ENCODE data around the gene ZNF557.
"Not testable (repeated sequence)": the region's sequence is repeated elsewhere in the genome, so short reads cannot be mapped to it uniquely, and the experiment has no call there.

ZNF557 gene

DNA sequence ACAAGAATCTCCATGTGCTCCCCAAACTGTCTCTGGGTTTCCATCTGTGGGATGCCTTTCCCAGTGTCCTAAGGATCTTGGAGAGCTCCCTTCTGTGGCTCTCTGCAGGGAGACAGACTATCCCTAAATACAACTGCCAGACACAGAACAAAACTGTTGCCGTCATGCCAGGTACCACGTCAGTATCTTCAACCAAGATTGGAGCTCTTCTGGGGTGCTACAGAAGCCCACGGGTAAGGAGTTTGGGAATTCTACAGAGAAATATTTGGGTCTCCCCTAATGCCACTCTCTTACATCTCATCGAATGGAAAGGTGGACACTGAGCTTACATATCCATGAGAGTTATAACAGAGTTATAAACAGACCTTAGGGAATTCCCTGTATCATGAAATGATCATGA is 6.2 kb upstream of the ZNF557 start:
- TF ChIP-seq PAX5 (IDR thresholded peaks at IDR 0.05; ENCODE audit: insufficient read depth, low read length, severe bottlenecking), result no peak
- no peak for TF ChIP-seq SPI1 (IDR thresholded peaks at IDR 0.05; ENCODE audit: low read depth, low read length)
- no peak for TF ChIP-seq POLR2AphosphoS5 (IDR thresholded peaks at IDR 0.05; ENCODE audit: low read depth, low read length)
- no peak for TF ChIP-seq TAF1 (IDR thresholded peaks at IDR 0.05; ENCODE audit: low read depth, low read length)
- no peak for TF ChIP-seq POU2F2 (IDR thresholded peaks at IDR 0.05; ENCODE audit: low read depth, low read length)
- TF ChIP-seq POLR2A (IDR thresholded peaks at IDR 0.05; ENCODE audit: low read depth, low read length), result no peak
- DNase-seq (ENCODE audit: insufficient read length, low spot score) (no peak), FAIRE-seq (no peak)

DNA sequence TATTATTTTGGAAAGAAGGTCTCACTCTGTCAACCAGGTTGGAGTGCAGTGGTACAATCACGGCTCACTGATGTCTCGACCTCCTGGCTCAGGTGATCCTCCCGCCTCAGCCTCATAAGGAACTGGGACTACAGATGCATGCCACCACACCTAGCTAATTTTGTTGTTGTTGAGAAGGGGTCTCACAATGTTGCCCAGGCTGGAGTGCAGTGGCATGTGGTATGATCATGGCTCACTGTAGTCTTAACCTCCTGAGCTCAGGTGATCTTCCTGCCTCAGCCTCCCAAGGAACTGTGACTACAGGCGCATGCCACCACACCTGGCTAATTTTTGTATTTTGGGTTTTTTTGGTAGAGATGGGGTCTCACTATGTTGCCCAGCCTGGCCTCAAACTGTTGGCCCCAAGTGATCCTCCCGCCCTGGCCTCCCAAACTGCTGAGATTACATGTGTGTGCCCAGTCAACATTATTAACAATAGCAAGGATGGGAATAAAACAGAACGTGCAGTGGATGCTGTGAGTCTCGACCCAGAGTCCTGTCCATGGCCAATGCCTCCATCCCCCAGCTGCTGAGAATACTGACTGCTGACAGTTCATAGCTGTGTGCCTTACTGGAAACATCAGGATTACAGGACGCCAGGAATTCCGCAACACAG is 5.6 kb upstream of the ZNF557 start:
- FAIRE-seq (no peak), DNase-seq (ENCODE audit: insufficient read length, low spot score) (no peak)
- TF ChIP-seq POU2F2 (IDR thresholded peaks at IDR 0.05; ENCODE audit: low read depth, low read length), result no peak
- TF ChIP-seq SPI1 (IDR thresholded peaks at IDR 0.05; ENCODE audit: low read depth, low read length), result no peak
- no peak for TF ChIP-seq POLR2A (IDR thresholded peaks at IDR 0.05; ENCODE audit: low read depth, low read length)
- no peak for TF ChIP-seq TAF1 (IDR thresholded peaks at IDR 0.05; ENCODE audit: low read depth, low read length)
- no peak for TF ChIP-seq PAX5 (IDR thresholded peaks at IDR 0.05; ENCODE audit: insufficient read depth, low read length, severe bottlenecking)
- no peak for TF ChIP-seq POLR2AphosphoS5 (IDR thresholded peaks at IDR 0.05; ENCODE audit: low read depth, low read length)

DNA sequence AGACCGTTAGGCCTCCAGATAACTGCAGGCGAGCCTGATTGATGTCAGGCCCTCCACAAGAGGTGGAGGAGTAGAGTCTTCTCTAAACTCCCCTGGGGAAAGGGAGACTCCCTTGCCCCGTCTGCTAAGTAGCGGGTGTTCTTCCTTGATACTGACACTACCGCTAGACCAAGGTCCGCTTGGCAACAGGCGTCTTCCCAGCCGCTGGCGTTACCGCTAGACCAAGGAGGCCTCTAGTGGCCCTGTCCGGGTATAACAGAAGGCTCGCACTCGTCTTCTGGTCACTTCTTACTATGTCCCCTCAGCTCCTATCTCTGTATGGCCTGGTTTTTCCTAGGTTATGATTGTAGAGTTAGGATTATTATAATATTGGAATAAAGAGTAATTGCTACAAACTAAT is 2.4 kb upstream of the ZNF557 start:
- DNase-seq (ENCODE audit: insufficient read length, low spot score); FAIRE-seq: not testable (repeated sequence)

DNA sequence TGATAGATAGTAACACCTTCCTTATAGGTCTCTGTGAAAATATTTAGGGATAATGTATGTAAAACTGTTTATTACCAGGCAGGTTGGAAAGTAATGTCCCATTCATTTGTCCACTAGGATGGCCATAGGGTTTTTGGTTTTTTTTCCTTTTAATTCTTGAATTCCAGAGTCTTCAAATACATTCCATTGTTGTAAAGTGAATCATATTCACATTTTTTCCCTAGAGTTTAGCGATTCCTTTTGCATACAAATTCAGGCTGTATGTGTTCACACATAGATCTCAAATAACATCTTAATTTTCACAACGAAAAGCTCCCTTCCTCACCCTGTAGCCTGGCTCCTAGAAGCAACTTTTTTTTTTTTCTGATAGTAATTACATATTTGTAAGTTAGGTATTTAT is 1.8 kb upstream of the ZNF557 start:
- TF ChIP-seq POLR2A (IDR thresholded peaks at IDR 0.05; ENCODE audit: low read depth, low read length) (no peak), POU2F2 (IDR thresholded peaks at IDR 0.05; ENCODE audit: low read depth, low read length) (no peak), SPI1 (IDR thresholded peaks at IDR 0.05; ENCODE audit: low read depth, low read length) (no peak), TAF1 (IDR thresholded peaks at IDR 0.05; ENCODE audit: low read depth, low read length) (no peak), PAX5 (IDR thresholded peaks at IDR 0.05; ENCODE audit: insufficient read depth, low read length, severe bottlenecking) (no peak), POLR2AphosphoS5 (IDR thresholded peaks at IDR 0.05; ENCODE audit: low read depth, low read length) (no peak)
- FAIRE-seq, result no peak
- DNase-seq (ENCODE audit: insufficient read length, low spot score), result no peak

DNA sequence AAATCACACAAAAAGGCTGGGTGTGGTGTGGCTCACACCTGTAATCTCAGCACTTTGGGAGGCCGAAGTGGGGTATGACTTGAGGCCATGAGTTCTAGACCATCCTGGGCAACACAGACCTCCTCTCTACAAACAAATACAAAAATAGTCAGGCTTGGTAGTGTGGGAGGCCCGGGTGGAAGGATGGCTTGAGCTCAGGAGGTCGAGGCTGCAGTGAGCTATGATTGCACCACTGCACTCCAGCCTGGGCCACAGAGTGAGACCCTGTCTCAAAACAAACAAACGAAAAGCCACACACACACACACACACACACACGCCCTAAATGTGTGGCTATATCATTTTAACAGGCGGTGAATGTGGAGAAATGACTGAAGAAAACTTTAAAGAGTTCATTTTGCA is 904 bp upstream of the ZNF557 start:
- FAIRE-seq (no peak), DNase-seq (ENCODE audit: insufficient read length, low spot score) (no peak)
- TF ChIP-seq PAX5 (IDR thresholded peaks at IDR 0.05; ENCODE audit: insufficient read depth, low read length, severe bottlenecking), result no peak
- TF ChIP-seq POU2F2 (IDR thresholded peaks at IDR 0.05; ENCODE audit: low read depth, low read length), result no peak
- no peak for TF ChIP-seq POLR2AphosphoS5 (IDR thresholded peaks at IDR 0.05; ENCODE audit: low read depth, low read length)
- TF ChIP-seq SPI1 (IDR thresholded peaks at IDR 0.05; ENCODE audit: low read depth, low read length), result no peak
- no peak for TF ChIP-seq POLR2A (IDR thresholded peaks at IDR 0.05; ENCODE audit: low read depth, low read length)

DNA sequence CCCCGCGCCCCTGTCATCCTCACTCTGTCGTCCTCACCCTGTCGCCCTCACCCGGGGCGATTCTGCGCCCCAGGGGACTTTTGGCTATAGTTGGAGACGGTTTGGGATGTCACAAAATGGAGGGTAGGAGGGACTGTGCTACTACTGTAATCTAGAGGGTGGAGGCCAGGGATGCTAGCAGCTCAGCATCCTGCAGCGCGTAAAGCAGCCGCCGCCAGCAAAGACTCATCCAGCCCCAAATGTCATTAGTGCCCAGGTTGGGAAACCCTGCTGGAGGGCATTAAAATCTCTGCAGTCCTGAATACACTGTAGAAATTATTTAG is 362 bp downstream of the ZNF557 start:
- FAIRE-seq (no peak), DNase-seq (ENCODE audit: insufficient read length, low spot score) (no peak)
- TF ChIP-seq TAF1 (IDR thresholded peaks at IDR 0.05; ENCODE audit: low read depth, low read length) (no peak), SPI1 (IDR thresholded peaks at IDR 0.05; ENCODE audit: low read depth, low read length) (no peak), POLR2AphosphoS5 (IDR thresholded peaks at IDR 0.05; ENCODE audit: low read depth, low read length) (no peak), POLR2A (IDR thresholded peaks at IDR 0.05; ENCODE audit: low read depth, low read length) (no peak), PAX5 (IDR thresholded peaks at IDR 0.05; ENCODE audit: insufficient read depth, low read length, severe bottlenecking) (no peak), POU2F2 (IDR thresholded peaks at IDR 0.05; ENCODE audit: low read depth, low read length) (no peak)

DNA sequence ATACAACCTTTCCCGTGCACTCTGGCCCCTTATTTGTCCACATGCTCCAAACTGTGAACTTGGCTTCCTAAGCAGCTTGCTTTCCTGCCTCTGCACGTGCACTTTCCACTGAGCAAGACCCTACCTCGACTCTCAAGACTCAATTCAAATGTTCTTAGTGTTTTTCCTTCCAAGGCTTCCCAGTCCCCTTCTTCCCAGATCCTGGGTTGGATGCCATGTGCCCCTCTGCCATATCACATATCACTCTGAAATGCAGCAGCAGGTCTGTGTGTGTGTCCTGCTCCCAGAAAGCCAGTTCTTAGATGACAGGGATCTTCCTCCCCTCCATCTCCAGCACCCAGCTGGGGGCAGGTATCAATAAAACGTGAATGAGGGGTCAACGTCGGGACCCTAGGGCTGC is 3.0 kb downstream of the ZNF557 start:
- DNase-seq (ENCODE audit: insufficient read length, low spot score), result no peak
- FAIRE-seq, result no peak
- no peak for TF ChIP-seq POLR2AphosphoS5 (IDR thresholded peaks at IDR 0.05; ENCODE audit: low read depth, low read length)
- TF ChIP-seq SPI1 (IDR thresholded peaks at IDR 0.05; ENCODE audit: low read depth, low read length), result no peak
- no peak for TF ChIP-seq POLR2A (IDR thresholded peaks at IDR 0.05; ENCODE audit: low read depth, low read length)

DNA sequence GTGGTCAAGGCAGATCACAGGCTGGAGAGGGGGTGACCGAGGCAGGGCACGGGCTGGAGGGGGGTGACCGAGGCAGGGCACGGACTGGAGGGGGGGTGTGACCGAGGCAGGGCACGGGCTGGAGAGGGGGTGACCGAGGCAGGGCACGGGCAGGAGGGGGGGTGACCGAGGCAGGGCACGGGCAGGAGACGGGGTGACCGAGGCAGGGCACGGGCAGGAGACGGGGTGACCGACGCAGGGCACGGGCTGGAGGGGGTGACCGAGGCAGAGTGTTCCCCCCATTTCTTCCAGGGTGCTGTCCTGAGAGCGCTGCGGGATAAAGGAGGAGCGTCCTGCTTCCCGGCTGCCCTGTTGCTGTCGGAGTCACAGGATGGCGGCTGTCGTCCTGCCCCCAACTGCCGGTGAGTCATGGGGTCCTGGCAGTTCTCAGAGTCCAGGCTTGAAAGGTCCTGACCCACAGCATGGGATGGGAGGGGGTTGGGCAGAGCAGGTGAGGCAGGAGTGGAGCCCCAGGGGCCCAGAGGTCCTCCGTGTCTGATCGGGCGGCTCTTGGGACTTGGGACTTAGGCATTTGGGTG is 5.3 kb downstream of the ZNF557 start:
- no peak for DNase-seq (ENCODE audit: insufficient read length, low spot score)
- no peak for FAIRE-seq
- TF ChIP-seq POU2F2 (IDR thresholded peaks at IDR 0.05; ENCODE audit: low read depth, low read length) (no peak), POLR2AphosphoS5 (IDR thresholded peaks at IDR 0.05; ENCODE audit: low read depth, low read length) (no peak), PAX5 (IDR thresholded peaks at IDR 0.05; ENCODE audit: insufficient read depth, low read length, severe bottlenecking) (no peak), SPI1 (IDR thresholded peaks at IDR 0.05; ENCODE audit: low read depth, low read length) (no peak), POLR2A (IDR thresholded peaks at IDR 0.05; ENCODE audit: low read depth, low read length) (no peak), TAF1 (IDR thresholded peaks at IDR 0.05; ENCODE audit: low read depth, low read length) (no peak)

DNA sequence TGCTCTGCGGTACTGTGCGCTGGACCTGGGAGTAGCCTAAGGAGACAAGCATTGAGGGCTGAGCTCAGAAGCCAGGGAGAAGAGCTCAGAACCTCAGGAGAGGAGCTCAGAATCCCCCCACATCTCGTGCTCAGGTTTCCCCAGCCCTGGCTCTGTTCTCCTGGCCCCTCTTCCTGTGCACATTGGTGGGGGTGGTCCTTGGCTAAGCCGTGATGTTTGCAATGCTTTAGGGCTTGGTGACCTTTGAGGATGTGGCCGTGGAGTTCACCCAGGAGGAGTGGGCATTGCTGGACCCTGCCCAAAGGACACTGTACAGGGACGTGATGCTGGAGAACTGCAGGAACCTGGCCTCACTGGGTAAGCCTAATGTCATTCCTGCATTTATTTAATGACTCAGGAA is 6.6 kb downstream of the ZNF557 start:
- no peak for DNase-seq (ENCODE audit: insufficient read length, low spot score)
- peak; percentile 9 for FAIRE-seq
- TF ChIP-seq POU2F2 (IDR thresholded peaks at IDR 0.05; ENCODE audit: low read depth, low read length) (no peak), PAX5 (IDR thresholded peaks at IDR 0.05; ENCODE audit: insufficient read depth, low read length, severe bottlenecking) (no peak), SPI1 (IDR thresholded peaks at IDR 0.05; ENCODE audit: low read depth, low read length) (no peak), TAF1 (IDR thresholded peaks at IDR 0.05; ENCODE audit: low read depth, low read length) (no peak), POLR2AphosphoS5 (IDR thresholded peaks at IDR 0.05; ENCODE audit: low read depth, low read length) (no peak), POLR2A (IDR thresholded peaks at IDR 0.05; ENCODE audit: low read depth, low read length) (no peak)

DNA sequence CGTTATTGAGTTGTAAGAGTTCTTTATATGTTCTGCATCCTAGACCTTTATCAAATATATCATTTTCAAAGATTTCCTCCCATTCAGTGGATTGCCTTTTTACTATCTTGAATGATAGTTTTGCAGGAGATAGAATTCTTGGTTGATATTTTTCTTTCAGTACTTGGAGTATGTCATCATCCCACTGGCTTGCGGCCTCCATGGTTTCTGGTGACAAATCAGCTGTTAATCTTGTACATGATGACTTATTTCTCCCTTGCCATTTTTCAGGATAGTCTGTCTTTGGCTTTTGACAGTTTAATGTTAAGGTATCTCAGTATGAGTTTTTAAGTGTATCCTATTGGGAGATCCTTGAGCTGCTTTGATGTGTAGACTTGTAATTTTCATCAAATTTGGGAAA is 8.5 kb downstream of the ZNF557 start:
- no peak for DNase-seq (ENCODE audit: insufficient read length, low spot score)
- TF ChIP-seq SPI1 (IDR thresholded peaks at IDR 0.05; ENCODE audit: low read depth, low read length), result no peak
- no peak for TF ChIP-seq POLR2A (IDR thresholded peaks at IDR 0.05; ENCODE audit: low read depth, low read length)
- no peak for TF ChIP-seq POU2F2 (IDR thresholded peaks at IDR 0.05; ENCODE audit: low read depth, low read length)
- no peak for TF ChIP-seq TAF1 (IDR thresholded peaks at IDR 0.05; ENCODE audit: low read depth, low read length)
- no peak for TF ChIP-seq POLR2AphosphoS5 (IDR thresholded peaks at IDR 0.05; ENCODE audit: low read depth, low read length)
- no peak for TF ChIP-seq PAX5 (IDR thresholded peaks at IDR 0.05; ENCODE audit: insufficient read depth, low read length, severe bottlenecking)
- FAIRE-seq, result no peak
